Stomach (tissue), 9 donors: ENCODE data around the gene PLEKHF1. TPM values are rescaled to one million over a fixed set of nuclear protein-coding genes. Genes with fewer than 3 reads are reported as not detected.

Experiments
- DNase-seq, 2 donors: peaks; one replicate each; pipeline versions ENCODE4 v3.0.0 to v3.0.0-alpha.2; 2013 to 2019
- H3K27ac ChIP-seq, 5 donors: fragments of 200-600 bp in 4 of 5; sonication (generic) in 4 of 5; one replicate each; pipeline ENCODE4 v1.5.1; 2013 to 2019; ENCODE audit warnings: mild to moderate bottlenecking in 1 of 5, moderate library complexity in 1 of 5
- H3K27me3 ChIP-seq, 3 donors: fragments of 200-600 bp; sonication (generic); one replicate each; pipeline ENCODE4 v1.5.1; 2017 to 2019; ENCODE audit warnings: mixed run types in 1 of 3
- H3K36me3 ChIP-seq, 4 donors: fragments of 200-600 bp; sonication (generic); 1 replicate in 3 of 4; 2 replicates in 1 of 4; pipeline ENCODE4 v1.5.1; 2016 to 2019
- H3K4me1 ChIP-seq, 4 donors: fragments of 200-600 bp; sonication (generic); one replicate each; pipeline ENCODE4 v1.5.1; 2016 to 2019
- H3K4me3 ChIP-seq, 4 donors: fragments of 200-600 bp; sonication (generic) in 3 of 4; one replicate each; pipeline ENCODE4 v1.5.1; 2016 to 2019; ENCODE audit warnings: mild to moderate bottlenecking in 1 of 4
- H3K9me3 ChIP-seq, 4 donors: fragments of 200-600 bp; sonication (generic); one replicate each; pipeline ENCODE4 v1.5.1; 2016 to 2019
- CTCF ChIP-seq, 7 experiments: fragments of 450-650 bp in 4 of 7; fragments of 200-600 bp in 3 of 7; sonication (generic) in 3 of 7; IDR thresholded peaks; one replicate each; pipeline ENCODE4 v1.5.1; 2016 to 2019; ENCODE audit warnings: antibody characterized with exemption in 7 of 7, control low read depth in 2 of 7, mild to moderate bottlenecking in 1 of 7
- EP300 ChIP-seq: sonication (generic); formaldehyde crosslinking; IDR thresholded peaks from one replicate; pipeline ENCODE4 v1.6.1; 2017; ENCODE audit warnings: antibody characterized with exemption
- POLR2A ChIP-seq, 4 donors: fragments of 450-650 bp; IDR thresholded peaks; one replicate each; pipeline ENCODE4 v1.6.1; 2016; ENCODE audit warnings: antibody characterized with exemption in 4 of 4, control low read depth in 2 of 4, mild to moderate bottlenecking in 1 of 4, moderate library complexity in 1 of 4
- POLR2AphosphoS5 ChIP-seq, 3 donors: sonication (generic); formaldehyde crosslinking; IDR thresholded peaks; one replicate each; pipeline ENCODE4 v1.6.1; 2016; ENCODE audit warnings: antibody characterized with exemption in 3 of 3
- WGBS, 5 donors: extraction: QIAGEN DNeasy Blood & Tissue Kit in 3 of 5; methylation state at CpG; one replicate each; pipeline versions ENCODE4 v1.1.5 to v1.1.7; 2013 to 2018; 5-methylcytosine and 5-hydroxymethylcytosine counted together
- intact Hi-C: fragments of 100-400 bp; cut with DNase I; formaldehyde crosslinking; loops from one replicate; pipeline ENCODE4 v1.15.1; 2023; ENCODE audit warnings: low total_unique reads
- polyA plus RNA-seq, 3 donors: library from polyadenylated mRNA; stranded (reverse); fragments of 200-250 nt; gene quantifications; one replicate each; pipeline ENCODE4 v1.2.3, GENCODE V29; 2013
- total RNA-seq, 5 donors: library from RNA; depleted of rRNA; stranded (reverse); fragments of >200 nt; gene quantifications; one replicate each; pipeline versions ENCODE4 v1.1.0 to v1.2.3, GENCODE V29; 2014 to 2016
- donor health status: healthy with polysubstance abuse.
- donor health status: Bipolar disorder and iron deficiency.
- donor health status: healthy.

The PLEKHF1 gene
- total and polyA plus RNA-seq, 8 donors = 1.8 to 13.6 (median 6.4) TPM

- H3K9me3 ChIP-seq = no peaks in the 10 kb centered on the region
- 81 to 95% (median 88%) methylated on average over 6 of the region's 6 CpGs for WGBS, 5 donors
- H3K4me1 ChIP-seq = peaks cover 0 to 18% (median 10%) of the 10 kb centered on the region in 4 donors
- peaks cover 0 to 7% (median 0%) of the 10 kb centered on the region in 3 donors for H3K27me3 ChIP-seq
- intact Hi-C loops = no loop called here
- no peaks in the 10 kb centered on the region for H3K36me3 ChIP-seq
- no peak for DNase-seq
- no peak overlapping the region for H3K4me3 ChIP-seq
- no peak overlapping the region for H3K27ac ChIP-seq
- TF ChIP-seq CTCF (IDR thresholded peaks at IDR 0.05) (no peak), POLR2A (IDR thresholded peaks at IDR 0.05) (no peak)
Measured at GRCh38 chr19:29644210-29644609, 21.1 kb upstream of the PLEKHF1 start.

DNA sequence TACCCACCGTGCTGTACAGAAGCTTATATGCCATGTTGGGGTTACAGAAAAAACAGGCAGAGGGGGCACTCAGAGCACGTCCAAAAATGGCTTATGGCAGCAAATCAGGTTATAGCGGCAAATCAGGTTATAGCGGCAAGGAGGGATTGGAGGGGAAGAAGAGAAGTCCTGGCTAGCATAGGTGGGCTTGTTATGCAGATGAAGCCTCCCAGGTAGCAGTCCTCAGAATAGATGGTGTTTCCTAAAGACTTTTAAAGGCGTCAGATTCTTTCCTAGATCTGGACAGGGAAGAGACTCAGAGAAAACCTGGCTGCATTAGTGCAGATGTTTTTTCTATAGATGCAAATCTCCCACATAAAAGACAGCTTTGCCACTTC, 19.8 kb upstream of the PLEKHF1 start:
- Histone ChIP-seq H3K4me3 (no peak overlapping the region), H3K9me3 (no peaks in the 10 kb centered on the region), H3K27ac (no peak overlapping the region), H3K27me3 (peaks cover 0 to 7% (median 0%) of the 10 kb centered on the region in 3 donors), H3K36me3 (no peaks in the 10 kb centered on the region), H3K4me1 (peaks cover 0 to 18% (median 10%) of the 10 kb centered on the region in 4 donors)
- DNase-seq = no peak
- intact Hi-C loops = no loop called here
- WGBS, 5 donors = 16 to 25% (median 21%) methylated on average over 5 of the region's 5 CpGs
- no peak for TF ChIP-seq POLR2AphosphoS5 (IDR thresholded peaks at IDR 0.05)
- no peak for TF ChIP-seq CTCF (IDR thresholded peaks at IDR 0.05)
- no peak for TF ChIP-seq POLR2A (IDR thresholded peaks at IDR 0.05)
- no peak for TF ChIP-seq EP300

- 2 to 12% (median 9%) methylated on average over 8 of the region's 8 CpGs for WGBS, 5 donors
- TF ChIP-seq EP300 (no peak), POLR2A (IDR thresholded peaks at IDR 0.05) (no peak), POLR2AphosphoS5 (IDR thresholded peaks at IDR 0.05) (peak in 2 of 3 donors; percentile 59 to 64), CTCF (IDR thresholded peaks at IDR 0.05) (no peak)
- intact Hi-C loops = no loop called here
- H3K27me3 ChIP-seq = peaks cover 0 to 5% (median 0%) of the 10 kb centered on the region in 3 donors
- peaks cover 0 to 18% (median 10%) of the 10 kb centered on the region in 4 donors for H3K4me1 ChIP-seq
- no peak overlapping the region for H3K4me3 ChIP-seq
- no peaks in the 10 kb centered on the region for H3K36me3 ChIP-seq
- H3K27ac ChIP-seq = peak overlapping the region in 2 of 5 donors; percentile 12 to 23
- DNase-seq = peak in 1 of 2 donors; percentile 77
- no peaks in the 10 kb centered on the region for H3K9me3 ChIP-seq
Measured at GRCh38 chr19:29645911-29646310, 19.4 kb upstream of the PLEKHF1 start.

DNA sequence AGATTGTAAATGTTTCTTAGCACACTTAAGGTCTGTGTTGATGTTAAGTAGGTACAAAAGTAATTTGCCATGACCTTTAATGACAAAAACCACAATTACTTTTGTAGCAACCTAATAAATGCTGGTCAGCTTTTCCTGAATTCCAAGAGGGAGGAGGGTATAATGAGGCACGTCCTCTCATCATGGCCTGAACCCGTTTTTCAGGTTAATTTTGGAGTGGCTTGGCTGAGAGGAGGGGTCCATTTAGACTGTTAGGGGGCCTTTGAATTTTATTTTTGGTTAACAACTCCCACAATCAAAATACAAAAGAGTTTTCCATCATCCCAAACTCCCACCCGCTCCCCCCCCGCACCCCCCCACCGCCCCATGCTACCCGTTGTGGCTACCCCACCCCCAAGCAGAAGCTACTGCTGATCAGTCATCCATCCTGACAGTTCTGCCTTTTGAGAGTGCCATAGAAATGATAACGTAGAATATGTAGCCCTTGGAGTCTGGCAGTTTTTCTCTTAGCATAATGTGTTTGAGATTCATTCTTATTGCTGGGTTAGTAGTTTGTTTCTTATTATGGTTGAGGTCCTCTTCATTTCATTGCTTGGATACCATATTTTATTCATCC, 14.4 kb upstream of the PLEKHF1 start:
- 54 to 67% (median 60%) methylated on average over 7 of the region's 7 CpGs for WGBS, 5 donors
- no peaks in the 10 kb centered on the region for H3K9me3 ChIP-seq
- intact Hi-C loops = no loop called here
- no peak overlapping the region for H3K4me3 ChIP-seq
- H3K27ac ChIP-seq = no peak overlapping the region
- DNase-seq = no peak
- H3K36me3 ChIP-seq = no peaks in the 10 kb centered on the region
- TF ChIP-seq CTCF (IDR thresholded peaks at IDR 0.05) (no peak), POLR2AphosphoS5 (IDR thresholded peaks at IDR 0.05) (no peak), POLR2A (IDR thresholded peaks at IDR 0.05) (no peak), EP300 (no peak)
- H3K27me3 ChIP-seq = peaks cover 0 to 2% (median 0%) of the 10 kb centered on the region in 3 donors
- peaks cover 0 to 8% (median 4%) of the 10 kb centered on the region in 4 donors for H3K4me1 ChIP-seq
